CD14-positive monocyte (primary cell): ENCODE data around the gene ELAVL2. TPM values are rescaled to one million over a fixed set of nuclear protein-coding genes. Genes with fewer than 3 reads are reported as not detected.

Source experiments
- DNase-seq, 3 donors: peaks; one replicate each; pipeline ENCODE4 v3.0.0-alpha.2; 2011 to 2022
- H2AFZ ChIP-seq: 2 replicates; pipeline ENCODE4 v1.6.0; 2012; ENCODE audit warnings: mild to moderate bottlenecking, low read depth, low read length, inconsistent platforms; ENCODE audit not compliant: insufficient read depth, poor library complexity, severe bottlenecking
- H3K27ac ChIP-seq, 2 donors: 1 replicate in 1 of 2; 2 replicates in 1 of 2; pipeline ENCODE4 v1.5.1; 2012 to 2013; ENCODE audit warnings: low read length in 2 of 2, control low read depth in 1 of 2, inconsistent platforms in 1 of 2, low read depth in 1 of 2, mild to moderate bottlenecking in 1 of 2
- H3K27me3 ChIP-seq, 2 donors: one replicate each; pipeline versions ENCODE4 v1.6.0 to v1.6.1; 2011 to 2013; ENCODE audit warnings: low read length in 2 of 2; ENCODE audit not compliant: control insufficient read depth in 2 of 2, insufficient read depth in 2 of 2
- H3K36me3 ChIP-seq, 2 donors: replicated peaks in 1 of 2; 1 replicate in 1 of 2; 2 replicates in 1 of 2; pipeline versions ENCODE4 v1.5.1 to v1.6.1; 2012 to 2013; ENCODE audit warnings: low read length in 2 of 2, control low read depth in 1 of 2, inconsistent platforms in 1 of 2, mild to moderate bottlenecking in 1 of 2; ENCODE audit not compliant: insufficient read depth in 2 of 2, control insufficient read depth in 1 of 2
- H3K4me1 ChIP-seq, 2 donors: 1 replicate in 1 of 2; 2 replicates in 1 of 2; pipeline versions ENCODE4 v1.5.1 to v1.6.1; 2012 to 2013; ENCODE audit warnings: low read length in 2 of 2, control low read depth in 1 of 2, inconsistent platforms in 1 of 2, mild to moderate bottlenecking in 1 of 2, moderate library complexity in 1 of 2; ENCODE audit not compliant: insufficient read depth in 2 of 2, control insufficient read depth in 1 of 2
- H3K4me2 ChIP-seq: replicated peaks from 2 replicates; pipeline ENCODE3; 2012; ENCODE audit warnings: low read length, moderate library complexity, mild to moderate bottlenecking; ENCODE audit not compliant: poor library complexity, severe bottlenecking; ENCODE audit errors: extremely low read depth
- H3K4me3 ChIP-seq, 3 experiments: fragments of 200-600 bp in 1 of 3; sonication (generic) in 1 of 3; replicated peaks in 1 of 3; 1 replicate in 2 of 3; 2 replicates in 1 of 3; pipeline ENCODE4 v1.5.1; 2011 to 2013; ENCODE audit warnings: low read length in 3 of 3, mild to moderate bottlenecking in 3 of 3, control low read depth in 2 of 3, low read depth in 2 of 3, inconsistent platforms in 1 of 3, moderate library complexity in 1 of 3
- H3K79me2 ChIP-seq: 2 replicates; pipeline ENCODE4 v1.6.0; 2012; ENCODE audit warnings: mild to moderate bottlenecking, control low read depth, inconsistent platforms, low read length, moderate library complexity; ENCODE audit not compliant: insufficient read depth
- H3K9ac ChIP-seq: 2 replicates; pipeline ENCODE4 v1.6.0; 2017; ENCODE audit warnings: low read length, mild to moderate bottlenecking; ENCODE audit not compliant: insufficient read depth, poor library complexity, severe bottlenecking
- H3K9me3 ChIP-seq, 2 donors: replicated peaks in 1 of 2; 1 replicate in 1 of 2; 2 replicates in 1 of 2; pipeline versions ENCODE4 v1.5.1 to v1.6.1; 2012 to 2013; ENCODE audit warnings: low read length in 2 of 2, control low read depth in 1 of 2; ENCODE audit not compliant: control insufficient read depth in 1 of 2, insufficient read depth in 1 of 2
- H4K20me1 ChIP-seq: 2 replicates; pipeline ENCODE4 v1.6.0; 2012; ENCODE audit warnings: mild to moderate bottlenecking, low read length, control low read depth, moderate library complexity; ENCODE audit not compliant: insufficient read depth
- H3K27ac Mint-ChIP-seq, 7 donors: one replicate each; pipeline ENCODE4 v1.8.0; 2020; ENCODE audit warnings: mild to moderate bottlenecking in 7 of 7, mixed read lengths in 7 of 7, moderate library complexity in 6 of 7, inconsistent platforms in 2 of 7
- H3K27me3 Mint-ChIP-seq, 3 donors: one replicate each; pipeline ENCODE4 v1.8.0; 2021 to 2022; ENCODE audit warnings: low read depth in 3 of 3, mild to moderate bottlenecking in 3 of 3, mixed read lengths in 3 of 3, moderate library complexity in 3 of 3, inconsistent platforms in 1 of 3
- H3K36me3 Mint-ChIP-seq, 2 donors: one replicate each; pipeline ENCODE4 v1.8.0; 2020; ENCODE audit warnings: mixed read lengths in 2 of 2, inconsistent platforms in 1 of 2, mild to moderate bottlenecking in 1 of 2
- H3K4me1 Mint-ChIP-seq: one replicate; pipeline ENCODE4 v1.8.0; 2020; ENCODE audit warnings: mild to moderate bottlenecking, mixed read lengths
- H3K4me3 Mint-ChIP-seq, 2 donors: one replicate each; pipeline ENCODE4 v1.8.0; 2020; ENCODE audit warnings: mild to moderate bottlenecking in 2 of 2, mixed read lengths in 2 of 2, moderate library complexity in 1 of 2
- H3K9me3 Mint-ChIP-seq, 7 donors: one replicate each; pipeline ENCODE4 v1.8.0; 2020 to 2022; ENCODE audit warnings: mixed read lengths in 7 of 7, mild to moderate bottlenecking in 6 of 7, moderate library complexity in 6 of 7, inconsistent platforms in 2 of 7
- CTCF ChIP-seq: fragments of 200-600 bp; IDR thresholded peaks from one replicate; pipeline ENCODE4 v1.8.0; 2022; ENCODE audit warnings: antibody characterized with exemption, mild to moderate bottlenecking
- WGBS: methylation state at CpG from one replicate; pipeline ENCODE4 v1.1.5; 2013; ENCODE audit warnings: missing lambda C conversion rate; ENCODE audit not compliant: insufficient coverage; 5-methylcytosine and 5-hydroxymethylcytosine counted together
- intact Hi-C, 2 donors: fragments of 100-400 bp; cut with micrococcal nuclease; formaldehyde crosslinking; loops; one replicate each; pipeline versions ENCODE4 v1.15.0 to v1.15.1; 2023
- polyA plus RNA-seq, 3 donors: library from polyadenylated mRNA; depleted of rRNA in 1 of 3; unstranded in 2 of 3; stranded (reverse) in 1 of 3; fragments of 300-500 nt in 2 of 3; fragments of >200 nt in 1 of 3; fragmentation: Illumina TruSeq in 2 of 3; gene quantifications; 1 replicate in 2 of 3; 2 replicates in 1 of 3; pipeline ENCODE4 v1.2.3, GENCODE V29; 2012 to 2021

The ELAVL2 gene
- polyA plus RNA-seq, 3 donors, result not detected

- Histone ChIP-seq H3K27ac (no peak overlapping the region), H2AFZ (no peak overlapping the region), H3K9me3 (peaks cover 0 to 4% of the 10 kb centered on the region in 2 donors), H3K4me2 (no peak overlapping the region), H3K36me3 (no peaks in the 10 kb centered on the region), H3K4me3 (no peak overlapping the region), H4K20me1 (no peaks in the 10 kb centered on the region), H3K27me3 (no peaks in the 10 kb centered on the region), H3K79me2 (no peaks in the 10 kb centered on the region), H3K4me1 (no peaks in the 10 kb centered on the region), H3K9ac (no peak overlapping the region)
- intact Hi-C loops, result no loop called here
- H3K27me3 Mint-ChIP-seq, result no peaks in the 10 kb centered on the region
- no peak for DNase-seq
- TF ChIP-seq CTCF, result no peak
- H3K4me3 Mint-ChIP-seq, result no peak overlapping the region
- no CpG with 5 or more reads among the region's 4 CpGs for WGBS
- no peak overlapping the region for H3K27ac Mint-ChIP-seq
- no peaks in the 10 kb centered on the region for H3K36me3 Mint-ChIP-seq
- H3K9me3 Mint-ChIP-seq, result peaks cover 0 to 13% (median 2%) of the 10 kb centered on the region in 7 donors
- no peaks in the 10 kb centered on the region for H3K4me1 Mint-ChIP-seq
Measured at GRCh38 chr9:23644896-23645295, 181.1 kb downstream of the ELAVL2 start.

DNA sequence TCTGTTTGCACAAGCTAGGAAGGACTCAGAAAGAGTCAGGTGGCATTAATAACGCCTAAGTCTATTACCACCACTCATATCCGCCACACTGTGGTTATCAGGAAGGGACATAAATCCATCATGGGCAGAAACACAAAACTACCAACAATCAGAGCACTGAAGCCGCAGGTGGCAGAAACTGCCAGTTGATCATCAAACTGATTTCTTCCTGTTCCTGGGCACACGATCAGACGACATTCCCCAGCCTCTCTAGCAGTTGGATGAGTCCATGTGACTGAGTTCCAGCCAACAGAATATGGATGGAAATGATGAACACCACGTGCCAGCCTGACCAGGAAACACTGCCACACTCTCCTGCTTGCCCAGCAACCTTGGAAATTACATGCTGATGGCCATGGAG, 181.7 kb downstream of the ELAVL2 start:
- Histone ChIP-seq H3K4me1 (no peaks in the 10 kb centered on the region), H3K4me3 (no peak overlapping the region), H3K4me2 (no peak overlapping the region), H3K27me3 (no peaks in the 10 kb centered on the region), H3K9me3 (peaks cover 0 to 4% of the 10 kb centered on the region in 2 donors), H2AFZ (no peak overlapping the region), H3K36me3 (no peaks in the 10 kb centered on the region), H3K27ac (no peak overlapping the region), H4K20me1 (no peaks in the 10 kb centered on the region), H3K9ac (no peak overlapping the region), H3K79me2 (no peaks in the 10 kb centered on the region)
- TF ChIP-seq CTCF, result no peak
- Mint-ChIP-seq H3K27me3 (no peaks in the 10 kb centered on the region), H3K36me3 (no peaks in the 10 kb centered on the region), H3K4me3 (no peak overlapping the region), H3K9me3 (peaks cover 0 to 13% (median 2%) of the 10 kb centered on the region in 7 donors), H3K27ac (no peak overlapping the region), H3K4me1 (no peaks in the 10 kb centered on the region)
- no peak for DNase-seq
- WGBS, result 7% methylated on average over 4 of the region's 6 CpGs
- intact Hi-C loops, result no loop called here
